ENCODE data around the gene KCTD21.

The KCTD21 gene

GRCh38 chr11:78145511-78146025 is 42.9 kb downstream of the KCTD21 start:
- H3K9ac ChIP-seq (ENCODE audit: insufficient read length, low read depth), result no peak overlapping the region
- peaks cover 26% of the 10 kb centered on the region for H3K36me3 ChIP-seq (ENCODE audit: insufficient read depth, insufficient read length, low read length)
- H3K4me1 ChIP-seq (ENCODE audit: insufficient read depth, insufficient read length), result no peaks in the 10 kb centered on the region
- TF ChIP-seq YY1 (IDR thresholded peaks at IDR 0.05; ENCODE audit: insufficient read depth, insufficient read length), result no peak
- TF ChIP-seq ZNF274 (IDR thresholded peaks at IDR 0.05; ENCODE audit: low read depth, low read length), result no peak
- TF ChIP-seq SUZ12 (IDR thresholded peaks at IDR 0.05; ENCODE audit: extremely low read depth, insufficient read depth, insufficient read length), result no peak
- no peak for DNase-seq (ENCODE audit: low read depth, low spot score)
- no peaks in the 10 kb centered on the region for H3K27me3 ChIP-seq (ENCODE audit: insufficient read depth, insufficient read length)
- H3K9me3 ChIP-seq (ENCODE audit: insufficient read depth, low read length), result no peaks in the 10 kb centered on the region
- H3K4me3 ChIP-seq (ENCODE audit: insufficient read length, low read depth), result no peak overlapping the region

GRCh38 chr11:78140392-78141077 is 47.9 kb downstream of the KCTD21 start:
- peak overlapping the region; percentile 14 for H3K9ac ChIP-seq (ENCODE audit: insufficient read length, low read depth)

GRCh38 chr11:78139422-78140391 is 48.7 kb downstream of the KCTD21 start, which contains the start of gene ALG8:
Gene ALG8, minus strand, starts transcription at chr11:78139626. Its CDS starts 38 bp downstream, at chr11:78139588.
- DNase-seq (ENCODE audit: low read depth, low spot score), result peak; percentile 95
- no peaks in the 10 kb centered on the region for H3K27me3 ChIP-seq (ENCODE audit: insufficient read depth, insufficient read length)
- no peak for TF ChIP-seq ZNF274 (IDR thresholded peaks at IDR 0.05; ENCODE audit: low read depth, low read length)
- TF ChIP-seq SUZ12 (IDR thresholded peaks at IDR 0.05; ENCODE audit: extremely low read depth, insufficient read depth, insufficient read length), result no peak
- TF ChIP-seq YY1 (IDR thresholded peaks at IDR 0.05; ENCODE audit: insufficient read depth, insufficient read length), result peak; percentile 81
- H3K36me3 ChIP-seq (ENCODE audit: insufficient read depth, insufficient read length, low read length), result peaks cover 55% of the 10 kb centered on the region
- H3K4me3 ChIP-seq (ENCODE audit: insufficient read length, low read depth), result peak within 1 kb of the TSS; percentile 74
- peak within 1 kb of the TSS; percentile 94 for H3K9ac ChIP-seq (ENCODE audit: insufficient read length, low read depth)
- H3K9me3 ChIP-seq (ENCODE audit: insufficient read depth, low read length), result no peaks in the 10 kb centered on the region
- no peaks in the 10 kb centered on the region for H3K4me1 ChIP-seq (ENCODE audit: insufficient read depth, insufficient read length)

More at GRCh38 chr11:78140392-78141077, 47.9 kb downstream of the KCTD21 start:
- peaks cover 46% of the 10 kb centered on the region for H3K36me3 ChIP-seq (ENCODE audit: insufficient read depth, insufficient read length, low read length)
- no peaks in the 10 kb centered on the region for H3K27me3 ChIP-seq (ENCODE audit: insufficient read depth, insufficient read length)
- no peak for DNase-seq (ENCODE audit: low read depth, low spot score)
- TF ChIP-seq ZNF274 (IDR thresholded peaks at IDR 0.05; ENCODE audit: low read depth, low read length), result no peak
- TF ChIP-seq SUZ12 (IDR thresholded peaks at IDR 0.05; ENCODE audit: extremely low read depth, insufficient read depth, insufficient read length), result no peak
- no peak for TF ChIP-seq YY1 (IDR thresholded peaks at IDR 0.05; ENCODE audit: insufficient read depth, insufficient read length)
- H3K4me3 ChIP-seq (ENCODE audit: insufficient read length, low read depth), result peak overlapping the region; percentile 74
- no peaks in the 10 kb centered on the region for H3K9me3 ChIP-seq (ENCODE audit: insufficient read depth, low read length)
- H3K4me1 ChIP-seq (ENCODE audit: insufficient read depth, insufficient read length), result no peaks in the 10 kb centered on the region

GRCh38 chr11:78138694-78139421 is 49.6 kb downstream of the KCTD21 start:
- H3K9me3 ChIP-seq (ENCODE audit: insufficient read depth, low read length), result no peaks in the 10 kb centered on the region
- TF ChIP-seq ZNF274 (IDR thresholded peaks at IDR 0.05; ENCODE audit: low read depth, low read length) (no peak), SUZ12 (IDR thresholded peaks at IDR 0.05; ENCODE audit: extremely low read depth, insufficient read depth, insufficient read length) (no peak), YY1 (IDR thresholded peaks at IDR 0.05; ENCODE audit: insufficient read depth, insufficient read length) (no peak)
- no peaks in the 10 kb centered on the region for H3K4me1 ChIP-seq (ENCODE audit: insufficient read depth, insufficient read length)
- H3K36me3 ChIP-seq (ENCODE audit: insufficient read depth, insufficient read length, low read length), result peaks cover 53% of the 10 kb centered on the region
- H3K27me3 ChIP-seq (ENCODE audit: insufficient read depth, insufficient read length), result no peaks in the 10 kb centered on the region
- peak overlapping the region; percentile 90 for H3K9ac ChIP-seq (ENCODE audit: insufficient read length, low read depth)
- H3K4me3 ChIP-seq (ENCODE audit: insufficient read length, low read depth), result peak overlapping the region; percentile 74
- no peak for DNase-seq (ENCODE audit: low read depth, low spot score)

- Histone ChIP-seq H3K27me3 (ENCODE audit: insufficient read depth, insufficient read length) (no peaks in the 10 kb centered on the region), H3K9ac (ENCODE audit: insufficient read length, low read depth) (peak overlapping the region; percentile 90), H3K4me1 (ENCODE audit: insufficient read depth, insufficient read length) (no peaks in the 10 kb centered on the region), H3K36me3 (ENCODE audit: insufficient read depth, insufficient read length, low read length) (peaks cover 51% of the 10 kb centered on the region), H3K4me3 (ENCODE audit: insufficient read length, low read depth) (peak overlapping the region; percentile 74), H3K9me3 (ENCODE audit: insufficient read depth, low read length) (no peaks in the 10 kb centered on the region)
- no peak for DNase-seq (ENCODE audit: low read depth, low spot score)
- TF ChIP-seq SUZ12 (IDR thresholded peaks at IDR 0.05; ENCODE audit: extremely low read depth, insufficient read depth, insufficient read length) (no peak), YY1 (IDR thresholded peaks at IDR 0.05; ENCODE audit: insufficient read depth, insufficient read length) (no peak), ZNF274 (IDR thresholded peaks at IDR 0.05; ENCODE audit: low read depth, low read length) (no peak)
These were observed 50.1 kb downstream of the KCTD21 start for GRCh38 chr11:78138291-78138690.

- no peaks in the 10 kb centered on the region for H3K9me3 ChIP-seq (ENCODE audit: insufficient read depth, low read length)
These were observed 56.0 kb downstream of the KCTD21 start for GRCh38 chr11:78132475-78132874.

More at GRCh38 chr11:78132475-78132874, 56.0 kb downstream of the KCTD21 start:
- no peak for TF ChIP-seq SUZ12 (IDR thresholded peaks at IDR 0.05; ENCODE audit: extremely low read depth, insufficient read depth, insufficient read length)
- no peak for TF ChIP-seq ZNF274 (IDR thresholded peaks at IDR 0.05; ENCODE audit: low read depth, low read length)
- no peak for TF ChIP-seq YY1 (IDR thresholded peaks at IDR 0.05; ENCODE audit: insufficient read depth, insufficient read length)
- Histone ChIP-seq H3K4me1 (ENCODE audit: insufficient read depth, insufficient read length) (no peaks in the 10 kb centered on the region), H3K36me3 (ENCODE audit: insufficient read depth, insufficient read length, low read length) (peaks cover 28% of the 10 kb centered on the region), H3K9ac (ENCODE audit: insufficient read length, low read depth) (no peak overlapping the region), H3K27me3 (ENCODE audit: insufficient read depth, insufficient read length) (no peaks in the 10 kb centered on the region), H3K4me3 (ENCODE audit: insufficient read length, low read depth) (no peak overlapping the region)
- DNase-seq (ENCODE audit: low read depth, low spot score), result no peak
